HCT116 (cell line): ENCODE results near the gene PLXNC1.

Experiments used
- ATF3 ChIP-seq: IDR thresholded peaks from 2 replicates; pipeline ENCODE4 v1.6.1; 2012
- CTCF ChIP-seq, 3 experiments: fragments of 200-600 bp in 1 of 3; sonication (generic) in 1 of 3; IDR thresholded peaks in 2 of 3; conservative IDR thresholded peaks in 1 of 3; 2 replicates each; pipeline ENCODE4 v1.5.1; 2012 to 2017; ENCODE audit warnings: low read depth in 2 of 3, low read length in 2 of 3, antibody characterized with exemption in 1 of 3, borderline replicate concordance in 1 of 3, control low read depth in 1 of 3, mild to moderate bottlenecking in 1 of 3, mixed read lengths in 1 of 3, mixed run types in 1 of 3, moderate library complexity in 1 of 3; ENCODE audit not compliant: insufficient read depth in 1 of 3
- EGR1 ChIP-seq: IDR thresholded peaks from 2 replicates; pipeline ENCODE4 v1.6.1; 2012; ENCODE audit warnings: low read depth
- POLR2A ChIP-seq: IDR thresholded peaks from 2 replicates; pipeline ENCODE4 v1.7.0; 2011; ENCODE audit warnings: borderline replicate concordance; ENCODE audit not compliant: insufficient read depth, insufficient read length; ENCODE audit errors: extremely low read depth
- POLR2AphosphoS5 ChIP-seq: IDR thresholded peaks from 2 replicates; pipeline ENCODE4 v1.6.1; 2011; ENCODE audit warnings: mild to moderate bottlenecking, low read depth, low read length, moderate library complexity
- REST ChIP-seq: IDR thresholded peaks from 2 replicates; pipeline ENCODE4 v1.6.1; 2012; ENCODE audit warnings: low read depth
- ZFX ChIP-seq: fragments of 450-650 bp; IDR thresholded peaks from 2 replicates; pipeline ENCODE4 v1.6.1; 2017

GRCh38 chr12:94207849-94208621, 59.7 kb downstream of the PLXNC1 start:
- TF ChIP-seq CTCF (IDR thresholded peaks at IDR 0.05 in 2 of 3, conservative IDR thresholded peaks at IDR 0.05 in 1 of 3; ENCODE audit: borderline replicate concordance in 1 of 3, insufficient read depth in 1 of 3, low read depth in 2 of 3, low read length in 2 of 3) (no peak), POLR2AphosphoS5 (no peak), ATF3 (no peak), ZFX (no peak), REST (no peak), POLR2A (no peak), EGR1 (no peak)
